ENCODE measurements around the gene JAK1.
"Not testable (repeated sequence)": the region's sequence is repeated elsewhere in the genome, so short reads cannot be mapped to it uniquely, and the experiment has no call there.

JAK1 gene

GRCh38 chr1:64998425-64998948, 32.1 kb upstream of the JAK1 start:
- H3K27ac ChIP-seq (ENCODE audit: low read depth, low read length); H3K36me3 ChIP-seq (ENCODE audit: insufficient read depth, low read length); H3K4me1 ChIP-seq (ENCODE audit: insufficient read depth, low read length); H3K4me3 ChIP-seq (ENCODE audit: low read length); H3K9ac ChIP-seq (ENCODE audit: low read depth, low read length): not testable (repeated sequence)
- 81% methylated on average over 4 of the region's 4 CpGs for WGBS
- Histone ChIP-seq H3K9me3 (ENCODE audit: insufficient read depth, low read depth, low read length) (peaks cover 10% of the 10 kb centered on the region; the same call in 1 of the 2 replicates), H3K27me3 (ENCODE audit: insufficient read depth, low read length) (peaks cover 29% of the 10 kb centered on the region)

GRCh38 chr1:64996541-64997257, 30.4 kb upstream of the JAK1 start:
- Histone ChIP-seq H3K4me1 (ENCODE audit: insufficient read depth, low read length) (peaks cover 6% of the 10 kb centered on the region; the same call in 1 of the 2 replicates), H3K27me3 (ENCODE audit: insufficient read depth, low read length) (peaks cover 11% of the 10 kb centered on the region), H3K9me3 (ENCODE audit: insufficient read depth, low read depth, low read length) (peaks cover 10% of the 10 kb centered on the region; the same call in 1 of the 2 replicates), H3K36me3 (ENCODE audit: insufficient read depth, low read length) (no peaks in the 10 kb centered on the region), H3K9ac (ENCODE audit: low read depth, low read length) (no peak overlapping the region), H3K27ac (ENCODE audit: low read depth, low read length) (no peak overlapping the region), H3K4me3 (ENCODE audit: low read length) (no peak overlapping the region)
- WGBS, result 93% methylated on average over 3 of the region's 6 CpGs

GRCh38 chr1:64995316-64995715, 29.0 kb upstream of the JAK1 start:
- Histone ChIP-seq H3K36me3 (ENCODE audit: insufficient read depth, low read length) (no peaks in the 10 kb centered on the region), H3K27ac (ENCODE audit: low read depth, low read length) (no peak overlapping the region), H3K9me3 (ENCODE audit: insufficient read depth, low read depth, low read length) (peaks cover 10% of the 10 kb centered on the region; the same call in 1 of the 2 replicates), H3K4me1 (ENCODE audit: insufficient read depth, low read length) (no peaks in the 10 kb centered on the region), H3K9ac (ENCODE audit: low read depth, low read length) (no peak overlapping the region), H3K4me3 (ENCODE audit: low read length) (no peak overlapping the region), H3K27me3 (ENCODE audit: insufficient read depth, low read length) (no peaks in the 10 kb centered on the region)
- WGBS, result 95% methylated on average over 4 of the region's 5 CpGs

GRCh38 chr1:64986903-64987871, 20.8 kb upstream of the JAK1 start:
- 90% methylated on average over 3 of the region's 3 CpGs for WGBS
- H3K27ac ChIP-seq (ENCODE audit: low read depth, low read length), result no peak overlapping the region
- H3K4me3 ChIP-seq (ENCODE audit: low read length), result no peak overlapping the region
- H3K27me3 ChIP-seq (ENCODE audit: insufficient read depth, low read length), result no peaks in the 10 kb centered on the region
- no peak overlapping the region for H3K9ac ChIP-seq (ENCODE audit: low read depth, low read length)
- no peaks in the 10 kb centered on the region for H3K9me3 ChIP-seq (ENCODE audit: insufficient read depth, low read depth, low read length)
- H3K4me1 ChIP-seq (ENCODE audit: insufficient read depth, low read length), result no peaks in the 10 kb centered on the region
- H3K36me3 ChIP-seq (ENCODE audit: insufficient read depth, low read length), result no peaks in the 10 kb centered on the region

GRCh38 chr1:64984737-64985136, 18.4 kb upstream of the JAK1 start:
- Histone ChIP-seq H3K4me3 (ENCODE audit: low read length) (no peak overlapping the region), H3K27ac (ENCODE audit: low read depth, low read length) (no peak overlapping the region), H3K4me1 (ENCODE audit: insufficient read depth, low read length) (no peaks in the 10 kb centered on the region; the same call in 1 of the 2 replicates), H3K9ac (ENCODE audit: low read depth, low read length) (no peak overlapping the region), H3K36me3 (ENCODE audit: insufficient read depth, low read length) (no peaks in the 10 kb centered on the region), H3K27me3 (ENCODE audit: insufficient read depth, low read length) (no peaks in the 10 kb centered on the region), H3K9me3 (ENCODE audit: insufficient read depth, low read depth, low read length) (no peaks in the 10 kb centered on the region)
- 96% methylated on average over 3 of the region's 3 CpGs for WGBS

- no peaks in the 10 kb centered on the region; the same call in 1 of the 2 replicates for H3K4me1 ChIP-seq (ENCODE audit: insufficient read depth, low read length)
- H3K27ac ChIP-seq (ENCODE audit: low read depth, low read length), result no peak overlapping the region
- 83% methylated on average over 3 of the region's 3 CpGs for WGBS
- H3K9ac ChIP-seq (ENCODE audit: low read depth, low read length), result no peak overlapping the region
- no peaks in the 10 kb centered on the region for H3K36me3 ChIP-seq (ENCODE audit: insufficient read depth, low read length)
- H3K27me3 ChIP-seq (ENCODE audit: insufficient read depth, low read length), result no peaks in the 10 kb centered on the region
- H3K4me3 ChIP-seq (ENCODE audit: low read length), result no peak overlapping the region
- no peaks in the 10 kb centered on the region for H3K9me3 ChIP-seq (ENCODE audit: insufficient read depth, low read depth, low read length)
Observed at GRCh38 chr1:64984106-64984505, 17.8 kb upstream of the JAK1 start.

GRCh38 chr1:64983110-64983509, 16.8 kb upstream of the JAK1 start:
- H3K27ac ChIP-seq (ENCODE audit: low read depth, low read length), result no peak overlapping the region
- H3K9me3 ChIP-seq (ENCODE audit: insufficient read depth, low read depth, low read length), result no peaks in the 10 kb centered on the region
- H3K27me3 ChIP-seq (ENCODE audit: insufficient read depth, low read length), result no peaks in the 10 kb centered on the region
- WGBS, result 94% methylated on average over 5 of the region's 5 CpGs
- H3K9ac ChIP-seq (ENCODE audit: low read depth, low read length), result no peak overlapping the region
- H3K4me1 ChIP-seq (ENCODE audit: insufficient read depth, low read length), result no peaks in the 10 kb centered on the region; the same call in 1 of the 2 replicates
- no peaks in the 10 kb centered on the region for H3K36me3 ChIP-seq (ENCODE audit: insufficient read depth, low read length)
- H3K4me3 ChIP-seq (ENCODE audit: low read length), result no peak overlapping the region

- no peak overlapping the region for H3K4me3 ChIP-seq (ENCODE audit: low read length)
- no peaks in the 10 kb centered on the region for H3K27me3 ChIP-seq (ENCODE audit: insufficient read depth, low read length)
- WGBS, result 86% methylated on average over 7 of the region's 7 CpGs
- no peaks in the 10 kb centered on the region for H3K36me3 ChIP-seq (ENCODE audit: insufficient read depth, low read length)
- no peak overlapping the region for H3K9ac ChIP-seq (ENCODE audit: low read depth, low read length)
- H3K27ac ChIP-seq (ENCODE audit: low read depth, low read length), result no peak overlapping the region
- H3K4me1 ChIP-seq (ENCODE audit: insufficient read depth, low read length), result no peaks in the 10 kb centered on the region; the same call in 1 of the 2 replicates
- H3K9me3 ChIP-seq (ENCODE audit: insufficient read depth, low read depth, low read length), result no peaks in the 10 kb centered on the region
Observed at GRCh38 chr1:64981601-64982533, 15.5 kb upstream of the JAK1 start.

- no peak overlapping the region for H3K27ac ChIP-seq (ENCODE audit: low read depth, low read length)
- no peak overlapping the region for H3K9ac ChIP-seq (ENCODE audit: low read depth, low read length)
- H3K27me3 ChIP-seq (ENCODE audit: insufficient read depth, low read length), result no peaks in the 10 kb centered on the region
- H3K36me3 ChIP-seq (ENCODE audit: insufficient read depth, low read length), result no peaks in the 10 kb centered on the region
- WGBS, result 90% methylated on average over 6 of the region's 8 CpGs
- H3K4me1 ChIP-seq (ENCODE audit: insufficient read depth, low read length), result peaks cover 2% of the 10 kb centered on the region; the same call in 1 of the 2 replicates
- H3K9me3 ChIP-seq (ENCODE audit: insufficient read depth, low read depth, low read length), result no peaks in the 10 kb centered on the region
- no peak overlapping the region for H3K4me3 ChIP-seq (ENCODE audit: low read length)
Observed at GRCh38 chr1:64980745-64981600, 14.6 kb upstream of the JAK1 start.

GRCh38 chr1:64979358-64979757, 13.0 kb upstream of the JAK1 start:
- H3K4me1 ChIP-seq (ENCODE audit: insufficient read depth, low read length), result peaks cover 9% of the 10 kb centered on the region; the same call in 1 of the 2 replicates
- H3K9ac ChIP-seq (ENCODE audit: low read depth, low read length), result no peak overlapping the region

More at GRCh38 chr1:64979358-64979757, 13.0 kb upstream of the JAK1 start:
- Histone ChIP-seq H3K27me3 (ENCODE audit: insufficient read depth, low read length) (no peaks in the 10 kb centered on the region), H3K4me3 (ENCODE audit: low read length) (no peak overlapping the region), H3K27ac (ENCODE audit: low read depth, low read length) (no peak overlapping the region), H3K9me3 (ENCODE audit: insufficient read depth, low read depth, low read length) (no peaks in the 10 kb centered on the region), H3K36me3 (ENCODE audit: insufficient read depth, low read length) (no peaks in the 10 kb centered on the region)
